Measurements from ENCODE around the gene PKD2.
A peak's percentile ranks its signal among the peaks of the same experiment; 100 is the strongest.

The PKD2 gene

DNA sequence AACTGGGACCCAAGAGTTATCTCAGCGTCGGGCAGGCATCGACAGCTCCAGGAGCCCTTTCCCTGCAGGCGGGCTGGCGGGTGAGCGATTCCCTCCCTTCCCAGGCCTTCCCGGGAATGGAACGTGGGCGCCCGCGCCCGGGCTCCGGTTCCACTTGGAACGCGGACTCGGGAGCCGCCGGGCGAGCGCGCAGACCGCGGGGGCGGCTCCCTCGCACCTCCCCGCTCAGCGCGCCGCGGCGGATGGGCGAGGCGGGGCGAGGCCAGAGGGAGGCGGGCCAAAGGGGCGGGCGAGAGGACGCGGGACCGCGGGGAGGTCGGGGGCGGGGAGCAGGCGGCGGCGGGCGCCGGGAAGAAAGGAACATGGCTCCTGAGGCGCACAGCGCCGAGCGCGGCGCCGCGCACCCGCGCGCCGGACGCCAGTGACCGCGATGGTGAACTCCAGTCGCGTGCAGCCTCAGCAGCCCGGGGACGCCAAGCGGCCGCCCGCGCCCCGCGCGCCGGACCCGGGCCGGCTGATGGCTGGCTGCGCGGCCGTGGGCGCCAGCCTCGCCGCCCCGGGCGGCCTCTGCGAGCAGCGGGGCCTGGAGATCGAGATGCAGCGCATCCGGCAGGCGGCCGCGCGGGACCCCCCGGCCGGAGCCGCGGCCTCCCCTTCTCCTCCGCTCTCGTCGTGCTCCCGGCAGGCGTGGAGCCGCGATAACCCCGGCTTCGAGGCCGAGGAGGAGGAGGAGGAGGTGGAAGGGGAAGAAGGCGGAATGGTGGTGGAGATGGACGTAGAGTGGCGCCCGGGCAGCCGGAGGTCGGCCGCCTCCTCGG is at the start of gene PKD2:
PKD2 (plus strand) TSS at position 332 of the 818 bp plus-strand sequence; CDS start at position 431, 99 bp downstream.
- Histone ChIP-seq H3K27ac (peak within 1 kb of the TSS; percentile 56), H3K27me3 (replicated peaks) (no peaks in the 10 kb centered on the region), H3K4me3 (ENCODE audit: low read depth, low read length) (peak within 1 kb of the TSS; percentile 74), H3K36me3 (replicated peaks) (no peaks in the 10 kb centered on the region)
- DNase-seq, result peak; percentile 60
- TF ChIP-seq, protein P1, sequence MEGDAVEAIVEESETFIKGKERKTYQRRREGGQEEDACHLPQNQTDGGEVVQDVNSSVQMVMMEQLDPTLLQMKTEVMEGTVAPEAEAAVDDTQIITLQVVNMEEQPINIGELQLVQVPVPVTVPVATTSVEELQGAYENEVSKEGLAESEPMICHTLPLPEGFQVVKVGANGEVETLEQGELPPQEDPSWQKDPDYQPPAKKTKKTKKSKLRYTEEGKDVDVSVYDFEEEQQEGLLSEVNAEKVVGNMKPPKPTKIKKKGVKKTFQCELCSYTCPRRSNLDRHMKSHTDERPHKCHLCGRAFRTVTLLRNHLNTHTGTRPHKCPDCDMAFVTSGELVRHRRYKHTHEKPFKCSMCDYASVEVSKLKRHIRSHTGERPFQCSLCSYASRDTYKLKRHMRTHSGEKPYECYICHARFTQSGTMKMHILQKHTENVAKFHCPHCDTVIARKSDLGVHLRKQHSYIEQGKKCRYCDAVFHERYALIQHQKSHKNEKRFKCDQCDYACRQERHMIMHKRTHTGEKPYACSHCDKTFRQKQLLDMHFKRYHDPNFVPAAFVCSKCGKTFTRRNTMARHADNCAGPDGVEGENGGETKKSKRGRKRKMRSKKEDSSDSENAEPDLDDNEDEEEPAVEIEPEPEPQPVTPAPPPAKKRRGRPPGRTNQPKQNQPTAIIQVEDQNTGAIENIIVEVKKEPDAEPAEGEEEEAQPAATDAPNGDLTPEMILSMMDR (IDR thresholded peaks at IDR 0.05; ENCODE audit: low read depth, low read length, missing control alignments), result no peak
- in situ Hi-C loops (cut with HindIII; ENCODE audit: low pct_ligation_motif_present, low sequenced_read_pairs), result no loop called here

DNA sequence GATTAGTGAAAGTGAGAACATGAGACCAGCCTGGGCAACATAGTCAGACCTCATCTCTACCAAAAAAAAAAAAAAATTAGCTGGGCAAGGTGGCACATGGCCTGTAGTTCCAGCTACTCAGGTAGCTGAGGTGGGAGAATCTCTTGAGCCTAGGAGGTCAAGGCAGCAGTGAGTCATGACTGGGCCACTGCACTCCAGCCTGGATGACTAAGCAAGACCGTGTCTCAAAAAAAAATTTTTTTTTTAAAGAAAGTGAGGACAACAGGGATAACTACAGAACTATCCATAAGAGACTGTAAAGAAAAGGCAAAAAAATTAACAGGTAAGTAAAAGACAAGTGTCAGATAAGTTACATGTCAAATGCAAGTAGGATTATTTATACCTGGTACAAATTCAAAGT is 45.4 kb upstream of the PKD2 start:
- H3K36me3 ChIP-seq (replicated peaks), result no peaks in the 10 kb centered on the region
- H3K27me3 ChIP-seq (replicated peaks), result no peaks in the 10 kb centered on the region
- in situ Hi-C loops (cut with HindIII; ENCODE audit: low pct_ligation_motif_present, low sequenced_read_pairs), result no loop called here
- H3K4me3 ChIP-seq (ENCODE audit: low read depth, low read length), result no peak overlapping the region
- no peak overlapping the region for H3K27ac ChIP-seq
- TF ChIP-seq, protein P1 (IDR thresholded peaks at IDR 0.05; ENCODE audit: low read depth, low read length, missing control alignments), result no peak
- DNase-seq, result peak; percentile 49

DNA sequence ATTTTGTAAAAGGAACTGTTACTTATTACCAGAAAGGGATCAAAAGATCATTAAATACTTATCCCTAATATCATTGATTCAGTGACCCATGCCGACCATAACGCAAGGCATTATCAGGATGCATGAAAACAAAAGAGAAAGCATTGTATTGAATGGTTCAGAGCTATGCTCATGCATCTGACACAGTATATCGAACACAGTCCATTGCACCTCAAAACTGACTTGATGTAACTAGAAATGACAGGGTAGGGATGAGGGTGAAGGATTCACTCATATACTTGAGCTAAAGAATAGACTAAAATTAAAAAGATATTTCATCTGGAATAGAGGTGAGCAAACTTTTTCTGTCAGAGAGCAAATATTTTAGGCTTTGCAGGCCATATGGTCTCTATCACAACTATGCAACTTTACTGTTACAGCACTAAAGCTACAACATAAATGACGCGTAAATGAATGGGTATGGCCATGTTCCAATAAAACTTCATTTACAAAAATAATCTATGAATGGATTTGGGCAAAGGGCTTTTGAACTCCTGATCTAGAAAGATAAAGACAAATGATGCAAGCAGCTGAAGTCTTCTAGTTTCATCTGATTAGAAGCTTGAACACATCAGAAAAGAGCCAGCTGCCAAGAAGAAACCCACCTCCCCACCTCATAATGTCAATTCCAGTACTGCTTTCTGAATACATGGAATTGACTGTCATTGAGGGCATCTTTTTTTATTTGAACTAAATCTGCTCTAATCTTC is 44.9 kb upstream of the PKD2 start:
- Histone ChIP-seq H3K36me3 (replicated peaks) (no peaks in the 10 kb centered on the region), H3K4me3 (ENCODE audit: low read depth, low read length) (no peak overlapping the region), H3K27me3 (replicated peaks) (no peaks in the 10 kb centered on the region), H3K27ac (no peak overlapping the region)
- TF ChIP-seq, protein P1 (IDR thresholded peaks at IDR 0.05; ENCODE audit: low read depth, low read length, missing control alignments), result no peak
- in situ Hi-C loops (cut with HindIII; ENCODE audit: low pct_ligation_motif_present, low sequenced_read_pairs), result no loop called here
- DNase-seq, result no peak

DNA sequence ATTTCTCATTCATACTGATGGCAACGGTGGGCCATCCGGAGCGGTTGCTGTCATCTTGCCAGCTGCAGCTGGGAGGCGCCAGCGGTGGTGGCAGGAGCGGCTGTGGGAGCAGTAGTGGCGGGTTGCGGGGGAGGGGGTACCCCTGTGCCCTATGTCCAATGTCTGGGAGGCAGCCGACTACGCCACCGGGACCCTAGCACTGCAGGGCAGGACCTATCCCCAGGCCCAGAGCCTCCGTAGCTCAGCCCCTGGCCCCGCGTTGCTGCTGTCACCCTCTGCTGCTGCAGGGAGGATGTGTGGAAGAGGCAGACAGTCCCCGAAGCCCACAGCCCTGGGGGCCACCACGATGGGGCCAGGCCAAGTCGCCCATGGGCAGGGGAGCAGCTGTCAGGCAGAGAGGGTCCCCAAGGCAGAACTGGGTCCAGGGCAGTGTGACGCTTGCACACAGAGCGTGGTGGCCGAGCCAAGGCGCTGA is 41.9 kb upstream of the PKD2 start:
- TF ChIP-seq, protein P1 (IDR thresholded peaks at IDR 0.05; ENCODE audit: low read depth, low read length, missing control alignments), result no peak
- H3K27ac ChIP-seq, result no peak overlapping the region
- no peaks in the 10 kb centered on the region for H3K27me3 ChIP-seq (replicated peaks)
- no peak overlapping the region for H3K4me3 ChIP-seq (ENCODE audit: low read depth, low read length)
- no peak for DNase-seq
- in situ Hi-C loops (cut with HindIII; ENCODE audit: low pct_ligation_motif_present, low sequenced_read_pairs), result no loop called here
- no peaks in the 10 kb centered on the region for H3K36me3 ChIP-seq (replicated peaks)

DNA sequence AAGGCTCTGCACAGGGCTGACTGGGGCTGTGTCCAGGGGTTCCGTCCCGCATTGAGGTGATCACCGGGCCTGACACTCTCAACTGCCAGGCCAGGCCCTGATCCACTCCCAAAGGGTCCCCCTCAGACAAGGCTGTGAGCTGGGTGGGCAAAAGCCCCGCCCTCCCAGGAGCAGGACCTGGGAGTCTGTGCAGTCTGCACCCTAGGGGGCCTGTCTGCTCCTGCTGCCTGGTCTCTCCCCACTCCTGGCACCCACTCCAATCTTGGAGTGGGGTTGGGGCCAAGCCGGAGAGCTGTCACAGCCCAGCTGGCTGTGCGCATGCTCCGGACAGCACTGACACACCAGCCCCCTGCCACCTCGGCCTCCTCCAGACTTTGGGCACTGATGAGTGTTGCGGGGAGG is 41.3 kb upstream of the PKD2 start:
- H3K27me3 ChIP-seq (replicated peaks), result no peaks in the 10 kb centered on the region
- TF ChIP-seq, protein P1 (IDR thresholded peaks at IDR 0.05; ENCODE audit: low read depth, low read length, missing control alignments), result no peak
- no peak overlapping the region for H3K27ac ChIP-seq
- DNase-seq, result no peak
- no peak overlapping the region for H3K4me3 ChIP-seq (ENCODE audit: low read depth, low read length)
- in situ Hi-C loops (cut with HindIII; ENCODE audit: low pct_ligation_motif_present, low sequenced_read_pairs), result no loop called here
- no peaks in the 10 kb centered on the region for H3K36me3 ChIP-seq (replicated peaks)
